H1 (cell line): ENCODE measurements around the gene PCDHGA1. TPM values are rescaled to one million over a fixed set of nuclear protein-coding genes. Genes with fewer than 3 reads are reported as not detected.

Source experiments
- CTCF ChIA-PET: fragments of 300-600 bp; sonication (Branson Sonifier 250); formaldehyde crosslinking; loops from one replicate; lab custom pipeline; 2021; ENCODE audit not compliant: partially characterized antibody; lab: Charles Lee
- POLR2A ChIA-PET: fragments of 300-600 bp; sonication (Branson Sonifier 250); formaldehyde crosslinking; loops from one replicate; lab custom pipeline; 2021; ENCODE audit warnings: inconsistent platforms; ENCODE audit not compliant: partially characterized antibody; lab: Charles Lee
- DNase-seq, 2 experiments: peaks; one replicate each; pipeline versions ENCODE4 v3.0.0 to v3.0.0-alpha.2; 2010 to 2022; ENCODE audit warnings: low spot score in 2 of 2, low read depth in 1 of 2, mixed read lengths in 1 of 2
- FAIRE-seq: peaks from 2 replicates; lab custom pipeline; 2011; peaks lifted over from hg19 to GRCh38; lab: Jason Lieb, UNC
- H2AFZ ChIP-seq: 2 replicates; pipeline ENCODE4 v1.8.1; 2012; ENCODE audit warnings: low read length, inconsistent platforms
- H2AK5ac ChIP-seq: 2 replicates; pipeline ENCODE4 v1.6.1; 2013; ENCODE audit warnings: low read depth, low read length
- H2BK120ac ChIP-seq: replicated peaks from 2 replicates; pipeline ENCODE3; 2013; ENCODE audit warnings: low read depth, low read length, inconsistent platforms
- H2BK12ac ChIP-seq: 2 replicates; pipeline ENCODE4 v1.6.1; 2013; ENCODE audit warnings: low read depth, low read length
- H2BK15ac ChIP-seq: 2 replicates; pipeline ENCODE4 v1.6.1; 2013; ENCODE audit warnings: low read length
- H2BK20ac ChIP-seq: 2 replicates; pipeline ENCODE4 v1.6.1; 2013; ENCODE audit warnings: low read length
- H2BK5ac ChIP-seq: 2 replicates; pipeline ENCODE4 v1.6.1; 2013; ENCODE audit warnings: low read depth, low read length
- H3K14ac ChIP-seq: 2 replicates; pipeline ENCODE4 v1.6.1; 2013; ENCODE audit warnings: inconsistent platforms; ENCODE audit not compliant: insufficient read length
- H3K18ac ChIP-seq: 2 replicates; pipeline ENCODE4 v1.6.1; 2013; ENCODE audit warnings: low read length; ENCODE audit errors: extremely low read depth
- H3K23ac ChIP-seq: 2 replicates; pipeline ENCODE4 v1.6.1; 2013; ENCODE audit warnings: inconsistent platforms; ENCODE audit not compliant: insufficient read length
- H3K23me2 ChIP-seq: 2 replicates; pipeline ENCODE4 v1.6.1; 2013; ENCODE audit warnings: low read depth, low read length
- H3K27ac ChIP-seq: 2 replicates; pipeline ENCODE4 v1.6.1; 2011; ENCODE audit warnings: low read depth, low read length, inconsistent platforms
- H3K27me3 ChIP-seq, 4 experiments: replicated peaks in 1 of 4; 1 replicate in 1 of 4; 2 replicates in 3 of 4; pipeline versions ENCODE4 v1.6.1 to v1.8.1; 2011 to 2013; ENCODE audit warnings: low read length in 3 of 4, mild to moderate bottlenecking in 3 of 4, inconsistent platforms in 2 of 4, mixed read lengths in 2 of 4, moderate library complexity in 1 of 4; ENCODE audit not compliant: control insufficient read depth in 3 of 4, insufficient read depth in 3 of 4; ENCODE audit errors: extremely low read depth in 1 of 4
- H3K36me3 ChIP-seq, 4 experiments: 2 replicates each; pipeline versions ENCODE4 v1.6.1 to v1.8.1; 2011 to 2013; ENCODE audit warnings: mild to moderate bottlenecking in 4 of 4, low read length in 3 of 4, moderate library complexity in 2 of 4, control low read depth in 1 of 4, inconsistent platforms in 1 of 4; ENCODE audit not compliant: insufficient read depth in 4 of 4, control insufficient read depth in 2 of 4
- H3K4ac ChIP-seq: replicated peaks from 2 replicates; pipeline ENCODE3; 2013; ENCODE audit warnings: low read length, low read depth, mixed read lengths, inconsistent platforms; ENCODE audit not compliant: insufficient read length
- H3K4me1 ChIP-seq, 4 experiments: replicated peaks in 1 of 4; 1 replicate in 1 of 4; 2 replicates in 3 of 4; pipeline versions ENCODE4 v1.6.1 to v1.8.1; 2011 to 2013; ENCODE audit warnings: low read length in 3 of 4, inconsistent platforms in 2 of 4, mixed read lengths in 1 of 4; ENCODE audit not compliant: insufficient read depth in 4 of 4, control insufficient read depth in 3 of 4
- H3K4me2 ChIP-seq, 2 experiments: 2 replicates each; pipeline versions ENCODE4 v1.6.1 to v1.8.1; 2011 to 2013; ENCODE audit warnings: low read depth in 2 of 2, low read length in 2 of 2, control low read depth in 1 of 2, inconsistent platforms in 1 of 2, mild to moderate bottlenecking in 1 of 2; ENCODE audit not compliant: insufficient read depth in 1 of 2
- H3K4me3 ChIP-seq, 4 experiments: fragments of 200-600, 300-600 bp in 1 of 4; sonication (generic), shearing (Covaris generic), sonication (Bioruptor Twin) in 1 of 4; 2 replicates each; pipeline versions ENCODE4 v1.5.1 to v1.8.1; 2011 to 2016; ENCODE audit warnings: low read length in 4 of 4, low read depth in 3 of 4, control low read depth in 2 of 4, inconsistent platforms in 2 of 4, mild to moderate bottlenecking in 2 of 4, mixed read lengths in 1 of 4, moderate library complexity in 1 of 4; ENCODE audit not compliant: insufficient read depth in 2 of 4; ENCODE audit errors: extremely low read depth in 1 of 4
- H3K56ac ChIP-seq: replicated peaks from 2 replicates; pipeline ENCODE3; 2013; ENCODE audit warnings: low read depth, mild to moderate bottlenecking, mixed read lengths, low read length, inconsistent platforms; ENCODE audit not compliant: insufficient read length
- H3K79me1 ChIP-seq: 2 replicates; pipeline ENCODE4 v1.6.1; 2013; ENCODE audit warnings: low read depth, low read length, control low read depth
- H3K79me2 ChIP-seq, 2 experiments: 2 replicates each; pipeline versions ENCODE4 v1.6.1 to v1.8.1; 2012 to 2013; ENCODE audit warnings: low read length in 2 of 2, mild to moderate bottlenecking in 2 of 2, inconsistent platforms in 1 of 2; ENCODE audit not compliant: insufficient read depth in 2 of 2, control insufficient read depth in 1 of 2
- H3K9ac ChIP-seq, 4 experiments: replicated peaks in 1 of 4; 1 replicate in 1 of 4; 2 replicates in 3 of 4; pipeline versions ENCODE4 v1.6.1 to v1.8.1; 2011 to 2013; ENCODE audit warnings: low read depth in 3 of 4, low read length in 3 of 4, control low read depth in 2 of 4, mild to moderate bottlenecking in 2 of 4, moderate library complexity in 2 of 4, inconsistent platforms in 1 of 4; ENCODE audit errors: extremely low read depth in 1 of 4
- H3K9me3 ChIP-seq, 2 experiments: 2 replicates each; pipeline versions ENCODE4 v1.6.1 to v1.8.1; 2012 to 2013; ENCODE audit warnings: mild to moderate bottlenecking in 2 of 2, moderate library complexity in 2 of 2, control low read depth in 1 of 2, inconsistent platforms in 1 of 2, low read depth in 1 of 2, low read length in 1 of 2, mixed read lengths in 1 of 2; ENCODE audit not compliant: insufficient read depth in 2 of 2
- H4K20me1 ChIP-seq, 2 experiments: replicated peaks in 1 of 2; 2 replicates each; pipeline versions ENCODE3 to v1.8.1; 2011 to 2013; ENCODE audit warnings: inconsistent platforms in 2 of 2, low read length in 2 of 2, mild to moderate bottlenecking in 1 of 2; ENCODE audit not compliant: insufficient read depth in 2 of 2, control insufficient read depth in 1 of 2
- H4K5ac ChIP-seq: 2 replicates; pipeline ENCODE4 v1.6.1; 2013; ENCODE audit warnings: low read length, low read depth, mixed read lengths, inconsistent platforms; ENCODE audit not compliant: insufficient read length
- H4K8ac ChIP-seq: 2 replicates; pipeline ENCODE4 v1.8.0; 2013; ENCODE audit warnings: mild to moderate bottlenecking, moderate library complexity, low read length, inconsistent platforms; ENCODE audit not compliant: insufficient read depth; ENCODE audit errors: extremely low read depth
- H4K91ac ChIP-seq: replicated peaks from 2 replicates; pipeline ENCODE3; 2013; ENCODE audit warnings: low read length, mixed read lengths, inconsistent platforms; ENCODE audit not compliant: insufficient read length
- ASH2L ChIP-seq: fragments of 200-600, 300-600 bp; sonication (generic); IDR thresholded peaks from one replicate; pipeline ENCODE4 v1.7.1; 2017; ENCODE audit warnings: low read length
- CEBPB ChIP-seq: IDR thresholded peaks from 2 replicates; pipeline ENCODE4 v1.6.1; 2012; ENCODE audit warnings: low read depth, low read length
- GABPA ChIP-seq: IDR thresholded peaks from 2 replicates; pipeline ENCODE4 v1.6.1; 2011; ENCODE audit warnings: mild to moderate bottlenecking, low read length, moderate library complexity, borderline replicate concordance; ENCODE audit not compliant: insufficient read depth
- HDAC2 ChIP-seq, 2 experiments: fragments of 300-600 bp in 1 of 2; sonication (generic) in 1 of 2; IDR thresholded peaks; 2 replicates each; pipeline ENCODE4 v1.6.1; 2011 to 2012; ENCODE audit warnings: low read depth in 2 of 2, low read length in 2 of 2, mild to moderate bottlenecking in 2 of 2, moderate library complexity in 2 of 2, borderline replicate concordance in 1 of 2, inconsistent platforms in 1 of 2
- JUN ChIP-seq: IDR thresholded peaks from 2 replicates; pipeline ENCODE4 v1.6.1; 2011; ENCODE audit warnings: low read depth, mild to moderate bottlenecking, improper control_type of control experiment, low read length
- PHF8 ChIP-seq: fragments of 200-600 bp; sonication (generic); conservative IDR thresholded peaks from 2 replicates; pipeline ENCODE4 v1.7.1; 2012; ENCODE audit warnings: low read depth, mild to moderate bottlenecking, inconsistent platforms, low read length, moderate library complexity
- POU5F1 ChIP-seq: IDR thresholded peaks from 2 replicates; pipeline ENCODE4 v1.6.1; 2011; ENCODE audit warnings: low read depth, mild to moderate bottlenecking, low read length, moderate library complexity
- SP1 ChIP-seq: IDR thresholded peaks from 2 replicates; pipeline ENCODE4 v1.6.1; 2011; ENCODE audit warnings: low read depth, low read length
- SRF ChIP-seq: IDR thresholded peaks from 2 replicates; pipeline ENCODE4 v1.6.1; 2011; ENCODE audit warnings: mild to moderate bottlenecking, low read depth, low read length, moderate library complexity
- TCF12 ChIP-seq: IDR thresholded peaks from 2 replicates; pipeline ENCODE4 v1.6.1; 2011; ENCODE audit warnings: low read depth, mild to moderate bottlenecking, low read length
- TEAD4 ChIP-seq: IDR thresholded peaks from 2 replicates; pipeline ENCODE4 v1.6.1; 2012; ENCODE audit warnings: low read depth, low read length, inconsistent platforms, mixed read lengths
- WGBS, 2 experiments: shearing (Covaris generic) in 1 of 2; methylation state at CpG; one replicate each; pipeline versions ENCODE4 v1.1.6 to v1.1.7; 2013 to 2015; ENCODE audit warnings: low lambda C conversion rate in 2 of 2, mixed read lengths in 2 of 2, inconsistent platforms in 1 of 2, low coverage in 1 of 2, missing lambda C conversion rate in 1 of 2; ENCODE audit not compliant: insufficient replicate concordance in 2 of 2, insufficient coverage in 1 of 2, insufficient read length in 1 of 2; ENCODE audit errors: extremely low coverage in 1 of 2, missing lambda C conversion rate in 1 of 2; 5-methylcytosine and 5-hydroxymethylcytosine counted together
- polyA plus RNA-seq, 7 experiments: library from polyadenylated mRNA; depleted of rRNA in 3 of 7; stranded (reverse) in 5 of 7; unstranded in 2 of 7; fragments of >200 nt in 5 of 7; fragments of 200-250 nt in 2 of 7; gene quantifications; 1 replicate in 5 of 7; 2 replicates in 1 of 7; 4 replicates in 1 of 7; pipeline versions ENCODE4 v1.2.1 to v1.2.3, GENCODE V29; 2011 to 2013; ENCODE audit warnings: missing spikeins in 2 of 7, mixed read lengths in 2 of 7
- total RNA-seq: library from RNA; stranded (reverse); fragmentation: NEBNext Ultra II Directional; extraction: Animal tissue kit (Norgen Biotek cat#: 25700); gene quantifications from 2 replicates; pipeline ENCODE4 v1.2.1, GENCODE V29; 2021

Gene PCDHGA1
- total and polyA plus RNA-seq, 2 of the 8 experiments (the other 6 are each of a cell fraction or from before 2014, with no cell fraction given), result 0.57 to 0.89 TPM

GRCh38 chr5:141524604-141525597 is 194.6 kb downstream of the PCDHGA1 start:
- Histone ChIP-seq H3K18ac (no peak overlapping the region), H3K56ac (no peak overlapping the region), H3K4me2 (peak overlapping the region in 1 of 2 experiments; percentile 17; a peak in 1 of 4 replicates), H3K4me3 (no peak overlapping the region), H3K23ac (no peak overlapping the region), H3K14ac (no peak overlapping the region), H3K4ac (no peak overlapping the region), H3K4me1 (peaks cover 2 to 15% (median 8%) of the 10 kb centered on the region in 4 experiments; a peak in 6 of 7 replicates), H2BK5ac (no peak overlapping the region), H3K79me2 (no peaks in the 10 kb centered on the region), H4K20me1 (no peaks in the 10 kb centered on the region), H3K79me1 (no peaks in the 10 kb centered on the region), H2AFZ (no peak overlapping the region), H4K91ac (peak overlapping the region; percentile 27), H3K36me3 (peaks cover 24 to 48% (median 42%) of the 10 kb centered on the region in 4 experiments), H3K9me3 (no peaks in the 10 kb centered on the region), H4K8ac (no peak overlapping the region), H3K9ac (no peak overlapping the region), H3K27ac (peak overlapping the region; percentile 26; the same call in 1 of the 2 replicates), H3K27me3 (no peaks in the 10 kb centered on the region), H2BK120ac (no peak overlapping the region), H2BK12ac (no peak overlapping the region), H2AK5ac (no peak overlapping the region), H2BK20ac (no peak overlapping the region), H3K23me2 (no peaks in the 10 kb centered on the region), H2BK15ac (no peak overlapping the region), H4K5ac (no peak overlapping the region)
- FAIRE-seq (peak; percentile 99), DNase-seq (peak; percentile 90 to 95)
- POLR2A ChIA-PET, result interaction anchor here (0.6 to 4.8 kb wide), 9 partner anchors 11 to 111 kb away, joined by 3 to 29 read pairs (median 4); partner anchors contain the start of genes PCDHGA11, PCDHGB7 and PCDHGC5
- WGBS, 2 experiments, result 39% methylated on average over 12 of the region's 12 CpGs; no CpG with 5 or more reads in 1 of the 2 experiments
- CTCF ChIA-PET, result interaction anchor here (0.6 to 50.9 kb wide), 49 partner anchors 10 to 439 kb away, joined by 3 to 1236 read pairs (median 5); partner anchors contain the start of genes PCDHB12, PCDHB14, PCDHB15 and PCDHB16
- TF ChIP-seq CEBPB (peak; percentile 39; the same call in 1 of the 2 replicates), JUN (no peak), ASH2L (no peak), TEAD4 (peak; percentile 98), GABPA (no peak), POU5F1 (no peak), PHF8 (no peak), SP1 (peak; percentile 69; the same call in 1 of the 2 replicates), HDAC2 (IDR thresholded peaks at IDR 0.05; ENCODE audit: borderline replicate concordance in 1 of 2, low read depth in 2 of 2, low read length in 2 of 2) (peak in 1 of 2 experiments; percentile 30; a peak in 1 of 4 replicates), TCF12 (peak; percentile 87; the same call in 1 of the 2 replicates), SRF (no peak)
